ENCODE measurements around the gene STEEP1.

STEEP1 gene

DNA sequence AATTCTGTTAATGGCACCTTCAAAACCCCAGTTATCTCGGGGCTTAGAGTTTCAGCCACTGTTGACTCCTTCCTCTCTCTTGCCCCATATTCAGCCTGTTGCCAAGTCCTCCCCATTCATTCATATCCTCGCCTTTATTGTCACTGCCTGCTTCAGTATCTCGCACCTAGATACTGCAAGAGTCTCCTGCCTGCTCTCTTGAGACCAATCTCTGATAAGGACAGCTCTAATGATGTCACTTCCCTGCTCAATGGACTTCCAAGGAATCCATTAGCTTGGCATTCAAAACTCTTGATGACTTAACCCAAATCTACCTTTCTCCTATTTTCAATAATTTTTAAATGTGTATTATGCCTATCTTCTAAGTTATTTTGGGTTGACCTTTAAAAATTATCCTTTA is 8.0 kb upstream of the STEEP1 start:
- no peaks in the 10 kb centered on the region for H3K9me3 ChIP-seq (ENCODE audit: severe bottlenecking)
- peak overlapping the region; percentile 82 for H3K4me3 ChIP-seq (ENCODE audit: severe bottlenecking)
- TF ChIP-seq, protein P1, sequence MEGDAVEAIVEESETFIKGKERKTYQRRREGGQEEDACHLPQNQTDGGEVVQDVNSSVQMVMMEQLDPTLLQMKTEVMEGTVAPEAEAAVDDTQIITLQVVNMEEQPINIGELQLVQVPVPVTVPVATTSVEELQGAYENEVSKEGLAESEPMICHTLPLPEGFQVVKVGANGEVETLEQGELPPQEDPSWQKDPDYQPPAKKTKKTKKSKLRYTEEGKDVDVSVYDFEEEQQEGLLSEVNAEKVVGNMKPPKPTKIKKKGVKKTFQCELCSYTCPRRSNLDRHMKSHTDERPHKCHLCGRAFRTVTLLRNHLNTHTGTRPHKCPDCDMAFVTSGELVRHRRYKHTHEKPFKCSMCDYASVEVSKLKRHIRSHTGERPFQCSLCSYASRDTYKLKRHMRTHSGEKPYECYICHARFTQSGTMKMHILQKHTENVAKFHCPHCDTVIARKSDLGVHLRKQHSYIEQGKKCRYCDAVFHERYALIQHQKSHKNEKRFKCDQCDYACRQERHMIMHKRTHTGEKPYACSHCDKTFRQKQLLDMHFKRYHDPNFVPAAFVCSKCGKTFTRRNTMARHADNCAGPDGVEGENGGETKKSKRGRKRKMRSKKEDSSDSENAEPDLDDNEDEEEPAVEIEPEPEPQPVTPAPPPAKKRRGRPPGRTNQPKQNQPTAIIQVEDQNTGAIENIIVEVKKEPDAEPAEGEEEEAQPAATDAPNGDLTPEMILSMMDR (IDR thresholded peaks at IDR 0.05; ENCODE audit: poor library complexity, severe bottlenecking): no peak
- no peak overlapping the region for H3K27ac ChIP-seq (ENCODE audit: poor library complexity, severe bottlenecking)
- DNase-seq (ENCODE audit: low spot score): no peak
- no peaks in the 10 kb centered on the region for H3K36me3 ChIP-seq (ENCODE audit: low read depth)
- no peak for ATAC-seq (ENCODE audit: low read depth)
- no peaks in the 10 kb centered on the region for H3K27me3 ChIP-seq (ENCODE audit: insufficient read depth, poor library complexity, severe bottlenecking)
- no peaks in the 10 kb centered on the region for H3K4me1 ChIP-seq (ENCODE audit: insufficient read depth, poor library complexity, severe bottlenecking)

DNA sequence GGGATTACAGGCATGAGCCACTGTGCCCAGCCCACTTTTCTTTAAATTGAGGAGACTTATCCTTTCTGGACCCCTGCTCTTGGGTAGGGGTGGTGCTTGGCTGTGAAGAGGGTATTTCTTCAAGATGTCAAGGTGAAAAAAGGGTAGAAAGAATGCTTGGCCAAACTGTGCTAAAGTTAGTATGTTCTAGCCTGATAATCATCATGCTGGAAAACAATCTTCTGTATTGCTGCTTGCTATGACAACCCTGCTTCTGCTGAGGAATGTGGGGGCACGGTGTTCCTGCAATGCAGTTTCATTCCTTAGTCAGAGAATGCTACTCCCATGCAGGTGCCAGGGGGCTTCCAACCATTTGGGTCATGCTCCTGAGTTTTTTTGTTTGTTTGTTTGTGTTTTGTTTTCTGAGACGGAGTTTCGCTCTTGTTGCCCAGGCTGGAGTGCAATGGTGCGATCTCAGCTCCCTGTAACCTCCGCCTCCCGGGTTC is 5.2 kb upstream of the STEEP1 start:
- H3K27me3 ChIP-seq (ENCODE audit: insufficient read depth, poor library complexity, severe bottlenecking): no peaks in the 10 kb centered on the region
- no peak overlapping the region for H3K27ac ChIP-seq (ENCODE audit: poor library complexity, severe bottlenecking)
- no peaks in the 10 kb centered on the region for H3K9me3 ChIP-seq (ENCODE audit: severe bottlenecking)
- H3K4me3 ChIP-seq (ENCODE audit: severe bottlenecking): no peak overlapping the region
- ATAC-seq (ENCODE audit: low read depth): no peak
- no peak for DNase-seq (ENCODE audit: low spot score)
- H3K4me1 ChIP-seq (ENCODE audit: insufficient read depth, poor library complexity, severe bottlenecking): no peaks in the 10 kb centered on the region
- H3K36me3 ChIP-seq (ENCODE audit: low read depth): no peaks in the 10 kb centered on the region
- TF ChIP-seq, protein P1 (IDR thresholded peaks at IDR 0.05; ENCODE audit: poor library complexity, severe bottlenecking): no peak

DNA sequence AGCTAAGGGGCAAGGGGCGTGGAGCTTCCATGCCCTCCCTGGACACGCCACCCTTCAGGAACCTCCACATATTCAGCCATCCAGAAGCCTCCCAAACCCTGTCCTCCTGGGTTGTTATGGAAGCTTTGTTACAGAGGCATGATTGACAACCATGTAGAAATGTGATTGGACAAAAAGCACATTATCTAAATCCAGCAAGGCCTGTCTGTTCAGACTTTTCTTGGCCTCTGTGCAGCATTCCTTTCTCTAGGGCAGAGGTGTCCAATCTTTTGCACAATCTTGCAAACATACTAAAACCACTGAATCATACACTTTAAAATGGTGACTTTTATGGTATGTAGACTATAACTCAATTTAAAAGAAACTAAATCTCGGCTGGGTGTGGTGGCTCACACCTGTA is 12.7 kb downstream of the STEEP1 start:
- Histone ChIP-seq H3K4me3 (ENCODE audit: severe bottlenecking) (no peak overlapping the region), H3K27ac (ENCODE audit: poor library complexity, severe bottlenecking) (no peak overlapping the region), H3K4me1 (ENCODE audit: insufficient read depth, poor library complexity, severe bottlenecking) (no peaks in the 10 kb centered on the region), H3K27me3 (ENCODE audit: insufficient read depth, poor library complexity, severe bottlenecking) (no peaks in the 10 kb centered on the region), H3K36me3 (ENCODE audit: low read depth) (no peaks in the 10 kb centered on the region), H3K9me3 (ENCODE audit: severe bottlenecking) (no peaks in the 10 kb centered on the region)
- TF ChIP-seq, protein P1 (IDR thresholded peaks at IDR 0.05; ENCODE audit: poor library complexity, severe bottlenecking): no peak
- ATAC-seq (ENCODE audit: low read depth) (no peak), DNase-seq (ENCODE audit: low spot score) (no peak)

DNA sequence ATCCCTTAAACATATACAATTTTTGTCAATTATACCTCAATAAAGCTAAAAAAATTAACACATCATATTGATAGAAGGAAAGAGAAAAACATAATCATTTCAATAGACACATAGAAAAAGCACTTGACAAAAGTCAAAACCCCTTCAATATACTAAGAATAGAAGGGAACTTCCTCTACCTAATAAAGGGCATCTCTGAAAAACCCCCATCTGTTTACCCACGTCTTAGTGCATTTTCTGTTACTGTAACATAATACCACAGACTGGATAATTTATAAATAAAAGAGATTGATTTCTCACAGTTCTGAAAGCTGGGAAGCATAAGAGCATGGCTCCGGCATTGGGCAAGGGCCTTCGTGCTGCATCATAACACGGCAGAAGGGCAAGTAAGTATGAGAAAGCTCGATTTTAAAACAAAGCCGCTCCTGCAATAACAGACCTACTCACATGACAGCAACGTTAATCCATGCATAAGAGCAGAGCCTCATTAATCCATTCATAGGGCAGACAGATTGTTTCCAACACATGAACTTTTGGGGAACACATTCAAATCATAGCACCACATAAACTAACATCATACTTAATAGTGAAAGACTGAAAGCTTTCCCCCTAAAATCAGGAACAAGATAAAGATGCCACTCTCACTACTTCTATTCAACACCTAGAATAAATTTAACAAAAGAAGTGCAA is 15.7 kb downstream of the STEEP1 start:
- Histone ChIP-seq H3K27ac (ENCODE audit: poor library complexity, severe bottlenecking) (no peak overlapping the region), H3K4me1 (ENCODE audit: insufficient read depth, poor library complexity, severe bottlenecking) (no peaks in the 10 kb centered on the region), H3K9me3 (ENCODE audit: severe bottlenecking) (no peaks in the 10 kb centered on the region), H3K4me3 (ENCODE audit: severe bottlenecking) (no peak overlapping the region), H3K36me3 (ENCODE audit: low read depth) (no peaks in the 10 kb centered on the region), H3K27me3 (ENCODE audit: insufficient read depth, poor library complexity, severe bottlenecking) (no peaks in the 10 kb centered on the region)
- DNase-seq (ENCODE audit: low spot score) (no peak), ATAC-seq (ENCODE audit: low read depth) (no peak)
- TF ChIP-seq, protein P1 (IDR thresholded peaks at IDR 0.05; ENCODE audit: poor library complexity, severe bottlenecking): no peak

DNA sequence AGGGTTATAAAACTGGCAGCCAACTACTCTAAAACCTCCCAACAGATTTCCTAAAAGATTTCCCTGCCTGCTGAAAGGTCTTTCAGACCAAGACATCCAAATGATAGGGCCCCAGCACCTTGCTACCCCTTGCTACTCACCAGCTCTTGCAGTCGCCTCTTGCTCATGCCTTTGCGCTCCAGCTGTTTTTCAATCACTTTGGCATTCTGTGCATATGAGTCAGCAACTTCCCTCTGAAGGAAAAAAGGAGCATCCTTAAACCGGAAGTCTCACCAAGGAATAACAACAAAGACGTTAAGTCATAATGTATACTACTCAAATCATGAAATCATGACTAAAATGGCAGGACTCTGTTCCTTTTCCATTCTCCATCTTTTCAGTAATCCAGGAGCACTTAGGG is 24.0 kb downstream of the STEEP1 start:
- H3K4me3 ChIP-seq (ENCODE audit: severe bottlenecking): no peak overlapping the region
- H3K27me3 ChIP-seq (ENCODE audit: insufficient read depth, poor library complexity, severe bottlenecking): no peaks in the 10 kb centered on the region
- ATAC-seq (ENCODE audit: low read depth) (peak; percentile 86), DNase-seq (ENCODE audit: low spot score) (no peak)
- H3K36me3 ChIP-seq (ENCODE audit: low read depth): no peaks in the 10 kb centered on the region
- TF ChIP-seq, protein P1 (IDR thresholded peaks at IDR 0.05; ENCODE audit: poor library complexity, severe bottlenecking): no peak
- H3K27ac ChIP-seq (ENCODE audit: poor library complexity, severe bottlenecking): no peak overlapping the region
- no peaks in the 10 kb centered on the region for H3K9me3 ChIP-seq (ENCODE audit: severe bottlenecking)
- peaks cover 5% of the 10 kb centered on the region for H3K4me1 ChIP-seq (ENCODE audit: insufficient read depth, poor library complexity, severe bottlenecking)
